Measurements from ENCODE around the gene POLR3E.
A peak's percentile ranks its signal among the peaks of the same experiment; 100 is the strongest.

Gene POLR3E

DNA sequence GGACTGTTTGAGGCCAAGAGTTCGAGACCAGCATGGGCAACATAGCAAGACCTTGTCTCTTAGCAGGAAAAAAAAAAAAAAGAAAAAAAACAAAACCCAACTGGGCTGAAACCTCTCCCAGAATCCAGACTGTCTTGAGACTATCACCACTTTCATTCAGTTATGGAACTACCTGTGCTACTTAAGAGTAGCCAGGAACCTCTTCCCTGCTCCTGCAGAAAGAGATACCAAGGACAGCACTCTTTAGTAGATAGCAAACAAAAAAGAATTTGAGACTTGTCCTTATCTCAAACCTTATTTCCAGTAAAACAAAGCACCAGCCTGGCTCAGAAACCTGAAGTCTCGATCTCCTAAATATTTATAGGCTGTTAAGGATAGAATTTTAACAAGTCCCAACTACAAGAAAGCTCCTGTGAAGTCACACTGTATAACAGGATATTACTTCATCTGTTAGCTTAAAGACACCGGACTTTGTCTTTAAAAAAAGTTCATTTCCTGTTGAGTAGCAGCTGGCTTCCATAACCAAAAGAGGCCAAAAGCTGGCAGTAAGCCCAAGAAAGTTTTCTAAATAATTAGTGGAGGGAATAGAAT is 72.1 kb downstream of the POLR3E start:
- DNase-seq = peak; percentile 12

DNA sequence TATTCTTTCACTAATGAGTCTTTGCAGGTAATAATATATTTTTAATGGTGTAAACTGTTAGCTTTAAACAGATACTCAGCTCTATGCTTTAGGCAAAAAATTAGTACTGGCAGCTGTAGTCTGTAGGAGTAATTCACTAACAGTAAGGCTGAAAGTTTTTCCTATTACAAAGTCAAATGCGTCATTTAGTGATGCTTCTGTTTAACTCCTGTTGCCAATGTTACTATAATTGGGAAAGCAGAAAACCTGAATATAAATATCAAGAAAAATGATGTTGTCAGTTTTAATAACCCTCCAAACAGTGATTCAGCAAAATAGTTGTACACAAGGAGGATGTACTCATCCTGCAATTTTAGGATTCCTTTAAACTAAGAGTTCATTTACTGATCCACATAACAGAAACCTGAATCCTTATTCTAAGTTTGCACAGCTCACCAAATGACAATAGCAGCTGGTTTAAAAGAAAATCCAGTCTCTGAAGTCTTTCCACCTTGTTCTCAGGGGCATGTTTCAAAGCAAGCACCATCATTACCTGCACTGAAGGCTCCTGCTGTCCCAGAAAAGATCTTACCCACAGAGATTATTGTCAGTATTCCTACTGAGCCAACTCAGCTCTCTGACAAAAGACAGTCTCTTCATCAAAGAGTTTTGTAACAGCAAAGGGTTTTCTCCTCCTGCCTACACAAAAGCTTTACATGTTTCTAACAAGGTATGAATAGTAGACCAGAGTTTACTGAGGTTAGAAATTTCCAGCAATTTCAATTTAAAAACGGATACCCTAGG is 73.0 kb downstream of the POLR3E start:
- no peak for DNase-seq

DNA sequence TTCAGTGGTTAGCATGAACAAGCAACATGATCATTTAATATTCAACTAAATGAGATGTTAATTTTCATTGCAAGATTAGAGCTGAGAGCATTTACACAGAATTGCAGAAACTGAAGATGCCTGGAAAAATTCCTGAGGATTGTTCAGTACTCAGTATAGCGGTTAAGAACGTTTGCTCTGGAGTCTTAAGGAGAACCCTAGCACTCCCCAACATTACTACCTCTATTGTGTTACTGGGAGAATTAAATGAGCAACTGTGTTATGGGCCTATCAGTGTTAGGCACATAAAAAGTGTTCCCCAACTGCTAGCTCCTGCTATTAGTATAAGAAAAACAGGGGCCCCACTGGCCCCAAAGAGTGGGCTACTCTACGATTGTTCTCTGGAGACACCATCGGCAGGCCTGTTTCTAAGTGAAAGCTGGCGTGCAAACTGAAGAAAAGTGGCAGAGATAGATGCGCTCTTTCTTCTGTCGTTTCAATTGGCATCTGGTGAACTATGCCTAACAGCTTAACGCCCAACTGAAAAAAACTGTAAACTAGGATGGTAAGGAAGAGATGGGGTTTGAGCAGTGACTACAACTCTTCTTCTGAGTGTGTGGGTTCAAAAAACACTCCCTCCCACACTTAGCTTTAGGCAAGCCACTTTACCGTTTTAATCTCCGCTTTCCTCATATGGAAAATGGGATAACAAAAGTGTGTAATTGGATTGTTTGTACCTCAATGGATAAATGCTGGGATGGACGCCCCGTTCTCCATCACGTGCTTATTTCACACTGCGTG is 75.9 kb downstream of the POLR3E start:
- no peak for DNase-seq

DNA sequence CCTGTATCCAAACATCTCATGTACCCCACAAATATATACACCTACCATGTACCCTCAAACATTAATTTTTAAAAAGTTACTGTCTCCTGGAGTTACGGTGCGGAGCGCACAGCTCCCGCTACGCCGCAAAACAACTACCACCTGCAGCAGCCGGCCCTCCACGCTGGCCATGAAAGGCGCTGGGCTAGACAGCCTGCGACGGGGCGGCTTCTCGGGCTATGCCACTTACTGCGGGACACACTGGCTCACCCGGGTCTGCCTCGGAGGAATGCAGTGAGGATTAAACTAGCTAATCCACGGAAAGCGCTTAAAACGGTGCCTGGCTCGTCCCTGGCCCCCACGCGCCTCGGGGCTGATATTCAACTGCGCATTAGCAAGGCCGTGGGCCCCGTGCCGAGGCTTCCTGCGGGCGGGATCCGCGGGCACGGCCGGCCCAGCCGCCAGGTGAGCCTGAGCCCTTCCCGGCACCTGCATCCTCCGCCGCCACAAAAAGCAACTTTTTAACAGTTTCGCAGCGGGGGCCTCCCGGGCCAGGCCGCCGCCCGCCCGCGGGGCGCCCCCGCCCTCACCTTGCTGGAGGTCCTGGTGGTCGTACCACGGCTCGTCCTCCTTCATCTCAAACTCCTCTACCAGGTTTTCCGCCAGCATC is 76.6 kb downstream of the POLR3E start:
- DNase-seq = no peak

DNA sequence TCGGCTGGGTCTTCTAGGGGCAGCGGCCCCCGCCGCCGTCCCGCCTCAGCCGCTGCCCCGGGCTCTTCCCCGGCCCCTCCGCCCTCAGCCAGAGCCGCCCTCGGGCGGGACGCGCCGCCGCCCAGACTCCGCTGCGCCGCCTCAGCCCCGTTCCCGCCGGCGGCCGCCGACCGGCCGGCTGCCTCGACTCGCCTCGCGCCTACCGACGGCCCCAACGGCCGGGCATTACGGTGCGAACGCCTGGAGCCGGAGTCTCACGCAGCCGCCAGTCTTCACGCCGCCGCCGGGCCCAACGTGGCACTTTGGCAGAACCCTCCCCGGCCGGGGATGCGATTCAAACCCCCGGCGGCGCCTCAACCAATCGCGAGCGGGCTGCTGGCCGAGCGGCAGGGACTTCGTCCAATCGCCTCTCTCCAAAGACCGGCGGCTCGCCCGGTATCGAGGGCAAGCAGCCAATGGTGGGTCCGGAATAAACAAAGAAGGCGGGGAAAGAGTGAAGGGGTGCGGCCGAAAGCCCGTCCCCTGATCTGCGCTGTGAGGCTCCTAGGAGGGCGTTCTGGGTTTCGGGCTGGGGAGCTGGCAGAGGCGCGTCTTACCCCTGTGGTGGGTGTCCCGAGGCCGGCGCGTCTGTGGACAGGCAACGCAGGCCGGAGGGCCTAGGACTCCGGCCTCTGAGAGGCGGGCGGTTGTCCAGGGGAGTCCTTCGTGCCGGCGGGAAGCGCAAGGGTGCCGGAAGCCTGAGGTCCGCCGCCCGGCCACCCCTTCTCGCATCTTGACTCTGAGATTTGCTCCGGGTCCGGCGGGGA is 77.3 kb downstream of the POLR3E start, which contains the start of gene CDR2:
Gene CDR2, minus strand, starts transcription at position 309 of the 806 bp plus-strand sequence. CDS start 310 bp downstream, outside the sequence.
- peak; percentile 96 for DNase-seq

DNA sequence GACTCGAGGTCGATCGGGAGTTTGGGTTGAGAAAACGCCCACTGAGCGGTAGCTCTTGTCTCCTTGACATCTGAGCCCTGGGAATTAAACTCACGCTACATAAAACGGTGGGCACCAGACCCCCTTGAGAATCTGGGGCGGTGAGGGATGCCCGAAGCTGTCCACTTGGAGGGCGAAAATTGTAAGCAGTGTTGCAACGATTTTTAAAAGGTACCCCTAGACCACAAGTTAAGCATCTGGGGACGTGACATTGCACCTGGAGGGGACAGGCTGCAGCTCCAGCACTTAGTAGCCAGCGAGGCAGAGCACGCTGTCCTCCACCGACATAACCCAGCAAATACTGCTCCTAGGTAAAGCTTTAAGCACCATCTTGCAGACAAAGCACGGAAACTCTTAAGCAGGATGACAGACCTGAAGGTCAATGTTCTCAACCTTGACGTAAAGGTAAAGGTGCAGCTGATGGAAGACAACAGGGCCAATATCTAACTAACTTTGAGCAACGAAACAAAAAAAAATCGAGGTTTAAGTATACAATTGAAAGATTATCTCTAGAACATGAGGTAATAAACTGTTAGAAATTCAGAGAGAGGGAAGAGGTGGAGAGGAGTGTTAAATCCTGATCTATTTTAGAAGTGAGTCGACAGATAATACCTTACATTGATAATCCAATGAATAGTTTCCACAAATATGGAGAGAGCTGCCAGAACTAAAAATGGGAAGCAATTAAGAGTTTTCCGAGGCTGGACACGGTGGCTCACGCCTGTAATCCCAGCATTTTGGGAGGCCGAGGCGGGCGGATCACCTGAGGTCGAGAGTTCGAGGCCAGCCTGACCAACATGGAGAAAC is 78.1 kb downstream of the POLR3E start:
- DNase-seq = peak; percentile 10

DNA sequence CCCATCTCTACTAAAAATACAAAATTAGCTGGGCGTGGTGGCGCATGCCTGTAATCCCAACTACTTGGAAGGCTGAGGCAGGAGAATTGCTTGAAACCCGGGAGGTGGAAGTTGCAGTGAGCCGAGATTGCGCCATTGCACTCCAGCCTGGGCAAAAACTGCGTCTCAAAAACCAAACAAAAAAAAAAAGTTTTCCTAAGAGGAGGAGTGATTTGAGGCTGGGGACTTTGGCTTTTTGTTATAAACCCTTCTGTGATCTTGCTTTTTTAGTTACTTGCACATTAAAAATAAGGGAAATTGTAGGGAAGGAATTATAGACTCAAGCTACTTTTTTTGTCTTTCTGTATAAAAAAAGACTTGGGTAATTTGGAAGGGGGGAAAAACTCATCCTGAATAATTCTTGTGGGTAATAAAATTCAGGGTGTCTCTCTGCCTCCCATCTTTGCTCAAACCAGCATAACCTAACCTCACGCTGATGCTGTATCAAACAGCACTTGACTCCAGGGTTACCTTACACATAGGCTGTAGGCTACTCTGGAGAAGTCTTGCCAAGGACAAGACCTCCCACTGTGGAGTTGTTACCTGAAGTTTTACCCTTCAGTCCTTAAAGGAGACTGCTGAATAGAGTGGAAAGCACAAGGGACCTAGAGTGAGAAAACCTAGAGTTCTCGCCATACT is 78.9 kb downstream of the POLR3E start:
- no peak for DNase-seq

DNA sequence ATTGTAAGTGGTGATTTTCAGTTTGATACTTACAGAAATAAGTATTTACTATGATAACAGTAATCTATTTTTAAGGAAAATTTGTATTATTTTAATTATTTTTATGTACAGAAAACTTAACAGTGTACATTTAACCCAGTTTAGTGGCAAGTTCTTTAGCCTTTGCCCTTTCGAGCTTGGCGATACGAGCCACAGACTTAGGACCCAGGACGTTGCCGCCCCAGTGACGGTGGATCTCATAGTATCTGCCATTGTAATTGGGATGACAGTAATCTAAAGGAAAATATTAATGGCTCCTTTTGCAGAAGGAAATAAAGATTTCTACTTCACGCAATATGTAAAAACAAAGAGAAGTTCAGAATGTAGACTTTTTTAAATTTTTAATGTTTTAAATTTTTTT is 82.4 kb downstream of the POLR3E start:
- DNase-seq = no peak

DNA sequence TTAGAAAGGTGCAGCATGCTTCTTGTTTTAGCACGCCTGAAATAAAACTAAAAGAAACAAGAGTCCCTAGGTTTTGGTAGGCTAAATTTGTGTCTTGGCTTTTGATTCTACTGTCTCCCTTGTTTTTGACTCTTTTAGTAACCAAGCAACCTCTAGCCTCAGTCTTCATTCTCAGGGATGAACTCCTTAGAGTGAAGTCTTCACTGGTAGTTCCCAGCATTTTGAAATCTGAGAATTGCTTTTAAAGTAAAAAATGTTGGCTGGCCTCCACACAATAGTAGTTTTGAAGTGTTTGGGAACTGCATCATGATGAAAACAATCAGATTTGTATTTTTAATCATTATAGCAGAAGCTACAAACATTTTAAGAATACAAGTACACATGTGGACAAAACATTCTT is 83.3 kb downstream of the POLR3E start:
- DNase-seq = no peak

DNA sequence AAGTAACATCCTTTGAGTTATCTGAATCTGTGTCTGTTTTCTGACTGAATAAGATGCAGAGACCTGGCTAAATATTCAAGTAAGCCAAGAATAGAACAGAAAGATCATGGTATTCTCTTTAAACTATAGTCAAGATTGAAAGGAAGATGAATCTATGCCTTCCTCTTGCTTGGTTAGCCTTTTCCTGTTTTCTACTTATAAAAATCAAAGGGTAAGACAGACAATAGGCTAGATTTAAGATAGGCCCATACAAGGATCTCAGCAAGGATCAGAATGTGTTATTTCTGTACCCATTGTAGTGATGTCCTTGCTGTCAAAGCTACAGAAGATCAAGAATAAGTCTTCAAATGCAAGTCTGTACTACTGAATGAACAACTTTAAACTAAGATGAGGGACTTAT is 84.2 kb downstream of the POLR3E start:
- no peak for DNase-seq

DNA sequence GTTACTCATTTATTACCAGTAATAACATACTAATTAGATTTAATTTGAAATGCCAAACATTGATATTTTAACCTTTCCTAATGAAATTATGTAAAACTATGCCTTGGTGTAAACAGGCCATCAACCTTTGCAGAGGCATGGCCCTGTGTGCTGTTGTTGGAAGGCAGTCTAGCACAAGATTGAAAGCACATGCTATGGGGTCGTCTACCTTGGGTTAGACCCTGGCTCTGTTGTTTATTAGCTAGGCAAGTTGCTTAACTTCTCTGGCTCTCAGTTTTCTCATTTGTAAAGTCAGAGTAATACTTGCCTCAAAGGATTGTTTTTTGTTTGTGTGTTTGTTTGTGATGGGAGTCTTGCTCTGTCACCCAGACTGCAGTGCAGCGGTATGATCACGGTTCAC is 86.6 kb downstream of the POLR3E start:
- DNase-seq = no peak

Measured in NCI-H2171 treated with DMSO at 0.1 percent for 48 hours (cell line).